Stomach smooth muscle (tissue), 2 donors: ENCODE results near the gene GINS2.

Source experiments
- H3K27ac ChIP-seq: one replicate; pipeline ENCODE4 v1.7.0; 2013; ENCODE audit warnings: mild to moderate bottlenecking, low read length, inconsistent platforms
- H3K27me3 ChIP-seq, 2 donors: one replicate each; pipeline ENCODE4 v1.7.0; 2013; ENCODE audit warnings: low read length in 2 of 2; ENCODE audit not compliant: insufficient read depth in 2 of 2, control insufficient read depth in 1 of 2
- H3K36me3 ChIP-seq, 2 donors: one replicate each; pipeline ENCODE4 v1.7.0; 2013; ENCODE audit warnings: low read length in 2 of 2; ENCODE audit not compliant: control insufficient read depth in 2 of 2, insufficient read depth in 2 of 2
- H3K4me1 ChIP-seq: one replicate; pipeline ENCODE4 v1.7.0; 2013; ENCODE audit warnings: low read length; ENCODE audit not compliant: control insufficient read depth, insufficient read depth
- H3K4me3 ChIP-seq, 2 donors: one replicate each; pipeline ENCODE4 v1.7.0; 2013; ENCODE audit warnings: low read length in 2 of 2
- H3K9ac ChIP-seq, 2 donors: one replicate each; pipeline ENCODE4 v1.7.0; 2013; ENCODE audit warnings: low read length in 2 of 2, mild to moderate bottlenecking in 1 of 2
- H3K9me3 ChIP-seq, 2 donors: one replicate each; pipeline ENCODE4 v1.7.0; 2013; ENCODE audit warnings: low read length in 2 of 2; ENCODE audit not compliant: control insufficient read depth in 2 of 2
- donor health status: healthy.
- donor health status: Pancreatic carcinoma.

Gene GINS2

DNA sequence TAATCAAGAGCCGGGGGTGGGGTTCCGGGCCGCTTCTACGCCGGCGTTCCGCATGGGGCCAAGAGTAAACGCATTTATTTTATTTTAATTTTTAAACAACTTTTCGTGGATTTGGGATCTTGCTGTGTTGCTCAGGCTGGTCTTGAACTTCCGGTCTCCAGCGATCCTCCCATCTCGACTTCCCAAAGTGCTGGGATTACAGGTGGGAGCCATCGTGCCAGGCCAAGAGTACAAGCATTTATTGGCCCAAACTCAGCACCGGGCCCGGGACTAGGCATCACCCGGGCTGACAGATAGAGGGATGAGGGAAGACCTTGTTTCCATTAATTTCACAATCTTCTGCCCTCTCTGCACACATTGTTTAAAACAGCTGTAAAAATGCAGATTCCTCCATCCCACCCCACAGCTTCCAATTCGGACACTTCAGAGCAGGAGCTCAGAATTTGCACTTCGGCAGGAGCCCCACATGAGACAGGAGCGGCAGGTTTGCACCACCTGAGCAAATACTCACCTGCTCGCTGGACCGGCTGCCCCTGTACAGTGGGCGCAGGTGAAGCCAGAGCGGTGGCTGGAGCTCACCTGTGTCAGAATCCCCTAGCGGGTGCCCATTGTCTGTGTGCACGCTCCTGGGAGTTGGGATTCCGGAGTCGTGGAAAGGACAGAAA is 663 bp upstream of the GINS2 start:
- no peak overlapping the region for H3K9ac ChIP-seq
- peak overlapping the region; percentile 21 to 63 for H3K4me3 ChIP-seq
- peaks cover 0 to 6% of the 10 kb centered on the region in 2 donors for H3K27me3 ChIP-seq
- H3K9me3 ChIP-seq: no peaks in the 10 kb centered on the region
- H3K36me3 ChIP-seq: no peaks in the 10 kb centered on the region
- H3K27ac ChIP-seq: no peak overlapping the region
- peaks cover 12% of the 10 kb centered on the region for H3K4me1 ChIP-seq

GRCh38 chr16:85687651-85688471 is 893 bp downstream of the GINS2 start:
- H3K4me3 ChIP-seq: peak overlapping the region; percentile 75 to 78
- no peaks in the 10 kb centered on the region for H3K36me3 ChIP-seq
- no peak overlapping the region for H3K27ac ChIP-seq
- H3K9ac ChIP-seq: no peak overlapping the region
- no peaks in the 10 kb centered on the region for H3K9me3 ChIP-seq
- H3K4me1 ChIP-seq: peaks cover 12% of the 10 kb centered on the region
- H3K27me3 ChIP-seq: peaks cover 0 to 6% of the 10 kb centered on the region in 2 donors

DNA sequence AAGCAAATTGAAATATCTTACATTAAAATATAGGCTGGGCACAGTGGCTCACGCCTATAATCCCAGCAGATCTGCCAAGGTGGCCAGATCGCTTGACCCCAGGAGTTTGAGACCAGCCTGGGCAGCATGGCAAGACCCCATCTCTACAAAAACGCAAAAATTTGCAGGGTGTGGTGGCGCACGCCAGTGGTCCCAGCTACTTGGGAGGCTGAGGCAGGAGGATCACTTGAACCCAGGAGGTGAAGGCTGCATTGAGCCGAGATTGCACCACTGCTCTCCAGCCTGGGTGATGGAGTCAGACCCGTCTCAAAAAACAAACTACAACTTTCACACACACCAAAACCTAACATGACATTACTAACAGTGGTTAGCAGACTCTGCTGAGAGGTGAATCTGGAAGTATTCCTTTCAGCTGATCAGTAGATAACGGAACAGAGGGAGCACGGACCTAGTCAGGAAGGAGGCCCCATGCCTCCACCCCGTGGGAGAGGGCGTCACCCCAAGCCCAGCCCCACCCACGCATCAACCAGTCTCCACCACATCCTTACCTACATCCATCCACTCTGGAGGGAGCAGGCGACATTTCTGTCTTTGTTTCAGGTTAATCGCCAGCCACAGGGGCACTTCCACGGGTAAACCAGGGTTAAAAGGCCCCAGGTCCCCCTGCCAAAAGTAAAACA is 1.7 kb downstream of the GINS2 start:
- Histone ChIP-seq H3K27ac (no peak overlapping the region), H3K36me3 (no peaks in the 10 kb centered on the region), H3K9ac (no peak overlapping the region), H3K9me3 (no peaks in the 10 kb centered on the region), H3K4me3 (no peak overlapping the region), H3K4me1 (peaks cover 12% of the 10 kb centered on the region), H3K27me3 (peaks cover 0 to 6% of the 10 kb centered on the region in 2 donors)

DNA sequence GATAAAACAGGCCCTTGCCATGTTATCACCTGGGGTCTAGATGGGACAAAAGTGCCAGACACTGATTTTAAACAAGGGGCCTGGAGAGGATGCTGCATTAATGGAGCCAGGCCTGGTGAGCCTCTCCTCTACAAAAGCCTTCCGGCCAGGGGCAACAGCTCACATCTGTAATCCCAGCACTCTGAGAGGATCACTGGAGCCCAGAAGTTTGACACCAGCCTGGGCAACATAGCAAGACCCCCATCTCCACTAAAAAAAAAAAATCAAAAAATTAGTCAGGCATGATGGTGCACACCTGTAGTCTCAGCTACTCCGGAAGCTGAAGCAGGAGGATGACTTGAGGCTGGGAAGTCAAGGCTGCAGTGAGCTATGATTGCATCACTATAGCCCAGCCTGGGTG is 3.5 kb downstream of the GINS2 start:
- Histone ChIP-seq H3K4me3 (no peak overlapping the region), H3K4me1 (peaks cover 12% of the 10 kb centered on the region)

DNA sequence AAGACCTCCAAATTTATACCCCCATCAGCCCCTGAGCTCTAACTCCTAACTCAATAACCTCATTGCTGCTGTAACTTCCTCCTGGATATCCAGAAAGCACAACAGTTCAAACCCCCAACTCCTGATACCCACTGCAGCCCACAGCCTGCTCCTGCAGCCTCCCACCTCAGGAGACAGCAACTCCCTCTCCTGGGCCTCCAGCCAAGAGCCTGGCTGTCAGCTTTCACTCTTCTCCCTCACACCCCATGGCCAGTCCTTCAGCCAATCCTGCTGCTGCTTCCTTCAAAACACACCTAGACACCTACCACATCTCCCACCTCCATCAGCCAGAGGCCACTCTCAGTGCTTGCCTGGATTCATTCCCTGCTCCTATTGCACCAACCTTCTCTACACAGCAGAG is 5.4 kb downstream of the GINS2 start:
- H3K36me3 ChIP-seq: no peaks in the 10 kb centered on the region
- no peaks in the 10 kb centered on the region for H3K27me3 ChIP-seq
- H3K9me3 ChIP-seq: no peaks in the 10 kb centered on the region
- no peak overlapping the region for H3K9ac ChIP-seq
- H3K4me1 ChIP-seq: peaks cover 3% of the 10 kb centered on the region
- no peak overlapping the region for H3K4me3 ChIP-seq
- no peak overlapping the region for H3K27ac ChIP-seq

More for the DNA sequence above, 3.5 kb downstream of the GINS2 start:
- no peak overlapping the region for H3K9ac ChIP-seq
- no peaks in the 10 kb centered on the region for H3K9me3 ChIP-seq
- H3K27me3 ChIP-seq: peaks cover 0 to 6% of the 10 kb centered on the region in 2 donors
- no peaks in the 10 kb centered on the region for H3K36me3 ChIP-seq
- H3K27ac ChIP-seq: no peak overlapping the region

- H3K36me3 ChIP-seq: no peaks in the 10 kb centered on the region
- H3K27me3 ChIP-seq: no peaks in the 10 kb centered on the region
- no peaks in the 10 kb centered on the region for H3K9me3 ChIP-seq
- H3K9ac ChIP-seq: no peak overlapping the region
- no peak overlapping the region for H3K4me3 ChIP-seq
- H3K27ac ChIP-seq: no peak overlapping the region
- H3K4me1 ChIP-seq: no peaks in the 10 kb centered on the region
Measured at GRCh38 chr16:85682516-85682915, 6.2 kb downstream of the GINS2 start.

GRCh38 chr16:85681255-85681654 is 7.5 kb downstream of the GINS2 start:
- no peaks in the 10 kb centered on the region for H3K27me3 ChIP-seq
- no peaks in the 10 kb centered on the region for H3K4me1 ChIP-seq
- no peaks in the 10 kb centered on the region for H3K36me3 ChIP-seq
- H3K9ac ChIP-seq: no peak overlapping the region
- H3K9me3 ChIP-seq: no peaks in the 10 kb centered on the region
- H3K4me3 ChIP-seq: no peak overlapping the region
- H3K27ac ChIP-seq: no peak overlapping the region

DNA sequence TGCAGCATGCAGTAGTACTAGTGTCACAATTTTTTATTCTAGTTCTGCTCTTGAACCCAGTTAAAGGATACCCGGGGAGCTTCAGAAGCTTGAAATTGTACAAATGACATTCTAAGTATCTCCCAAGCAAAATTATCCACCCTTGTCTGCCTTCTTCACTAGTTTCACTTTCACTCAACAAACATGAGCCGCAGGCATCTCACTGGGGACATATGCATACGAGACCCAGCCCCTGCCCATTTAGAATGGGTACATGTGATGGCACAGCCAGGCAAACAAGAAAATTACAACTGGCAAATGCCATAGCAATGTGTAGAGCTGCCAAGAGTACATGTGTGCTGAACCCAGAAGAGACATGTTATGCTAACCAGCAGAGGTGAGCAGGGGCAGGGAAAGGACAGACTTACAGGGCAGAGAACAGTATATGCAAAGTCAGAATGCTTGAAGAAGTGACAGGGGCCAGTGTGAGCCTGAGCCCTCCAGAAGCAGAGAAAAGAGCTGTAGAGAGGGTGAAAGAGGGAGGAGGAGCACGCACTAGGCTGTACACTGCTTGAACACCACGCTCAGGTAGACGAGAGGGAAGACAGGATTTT is 8.3 kb downstream of the GINS2 start:
- H3K36me3 ChIP-seq: no peaks in the 10 kb centered on the region
- no peak overlapping the region for H3K9ac ChIP-seq
- no peaks in the 10 kb centered on the region for H3K4me1 ChIP-seq
- no peaks in the 10 kb centered on the region for H3K9me3 ChIP-seq
- H3K27ac ChIP-seq: no peak overlapping the region
- H3K4me3 ChIP-seq: no peak overlapping the region
- H3K27me3 ChIP-seq: no peaks in the 10 kb centered on the region

DNA sequence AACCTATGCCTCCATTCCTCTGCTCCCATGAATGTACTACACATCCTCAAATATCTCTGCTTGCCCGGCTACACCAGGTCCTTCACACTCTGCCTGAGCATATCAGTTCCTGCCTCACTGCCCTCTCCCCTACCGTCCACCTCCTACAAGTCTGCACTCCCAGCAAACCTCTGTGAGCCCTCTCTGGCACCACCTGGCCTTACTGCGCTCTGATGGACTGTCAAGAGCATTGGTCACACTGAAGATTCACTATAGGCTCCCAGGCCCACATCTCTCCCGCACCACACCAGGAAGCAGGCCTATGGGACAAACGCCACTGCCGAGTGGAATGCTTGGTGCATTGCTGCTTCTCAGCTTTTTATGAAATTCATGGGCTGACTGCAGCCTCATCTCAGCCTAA is 8.9 kb downstream of the GINS2 start:
- Histone ChIP-seq H3K27me3 (no peaks in the 10 kb centered on the region), H3K4me1 (no peaks in the 10 kb centered on the region), H3K36me3 (peaks cover 0 to 2% of the 10 kb centered on the region in 2 donors)

GRCh38 chr16:85678821-85679220 is 9.9 kb downstream of the GINS2 start:
- no peak overlapping the region for H3K27ac ChIP-seq
- H3K27me3 ChIP-seq: no peaks in the 10 kb centered on the region
- no peak overlapping the region for H3K9ac ChIP-seq
- no peaks in the 10 kb centered on the region for H3K9me3 ChIP-seq
- H3K4me1 ChIP-seq: no peaks in the 10 kb centered on the region
- H3K36me3 ChIP-seq: peaks cover 4 to 7% of the 10 kb centered on the region in 2 donors
- no peak overlapping the region for H3K4me3 ChIP-seq

More for the DNA sequence above, 8.9 kb downstream of the GINS2 start:
- no peaks in the 10 kb centered on the region for H3K9me3 ChIP-seq
- H3K4me3 ChIP-seq: no peak overlapping the region
- no peak overlapping the region for H3K27ac ChIP-seq
- H3K9ac ChIP-seq: no peak overlapping the region
